Activated T-cell treated with anti-CD3 and anti-CD28 coated beads for 48 hours (primary cell): ENCODE measurements around the gene STXBP6.
A peak's percentile ranks its signal among the peaks of the same experiment; 100 is the strongest.
"Not testable (repeated sequence)": the region's sequence is repeated elsewhere in the genome, so short reads cannot be mapped to it uniquely, and the experiment has no call there.

Experiments
- DNase-seq: peaks from one replicate; pipeline ENCODE4 v3.0.0-alpha.2; 2020; ENCODE audit warnings: low read depth

Gene STXBP6

GRCh38 chr14:24826390-24826789, 223.6 kb downstream of the STXBP6 start:
- no peak for DNase-seq

GRCh38 chr14:24820616-24821015, 229.3 kb downstream of the STXBP6 start:
- no peak for DNase-seq

GRCh38 chr14:24818823-24819341, 231.1 kb downstream of the STXBP6 start:
- no peak for DNase-seq

- no peak for DNase-seq
Measured at GRCh38 chr14:24818058-24818822, 231.7 kb downstream of the STXBP6 start.

GRCh38 chr14:24817212-24818057, 232.5 kb downstream of the STXBP6 start:
- no peak for DNase-seq

GRCh38 chr14:24816929-24817211, 233.1 kb downstream of the STXBP6 start:
- no peak for DNase-seq

- no peak for DNase-seq
Measured at GRCh38 chr14:24816011-24816928, 233.7 kb downstream of the STXBP6 start.

GRCh38 chr14:24815543-24815942, 234.4 kb downstream of the STXBP6 start:
- no peak for DNase-seq

GRCh38 chr14:24814944-24815343, 235.0 kb downstream of the STXBP6 start:
- DNase-seq, result no peak

- no peak for DNase-seq
Measured at GRCh38 chr14:24814346-24814745, 235.6 kb downstream of the STXBP6 start.

GRCh38 chr14:24813819-24814259, 236.1 kb downstream of the STXBP6 start:
- DNase-seq, result no peak

GRCh38 chr14:24813089-24813815, 236.7 kb downstream of the STXBP6 start:
- no peak for DNase-seq

GRCh38 chr14:24809135-24809534, 240.8 kb downstream of the STXBP6 start:
- no peak for DNase-seq

GRCh38 chr14:24808412-24808811, 241.5 kb downstream of the STXBP6 start:
- DNase-seq, result no peak

GRCh38 chr14:24806061-24806678, 243.8 kb downstream of the STXBP6 start:
- DNase-seq, result peak; percentile 15

GRCh38 chr14:24804552-24805212, 245.3 kb downstream of the STXBP6 start:
- no peak for DNase-seq

- DNase-seq, result no peak
Measured at GRCh38 chr14:24803933-24804494, 245.9 kb downstream of the STXBP6 start.

GRCh38 chr14:24803426-24803825, 246.5 kb downstream of the STXBP6 start:
- not testable (repeated sequence) for DNase-seq

- DNase-seq, result no peak
Measured at GRCh38 chr14:24802236-24802635, 247.7 kb downstream of the STXBP6 start.

GRCh38 chr14:24801024-24801423, 248.9 kb downstream of the STXBP6 start:
- DNase-seq, result no peak
